ENCODE measurements around the gene RALGDS. TPM values are rescaled to one million over a fixed set of nuclear protein-coding genes. Genes with fewer than 3 reads are reported as not detected.

Gene RALGDS
- total RNA-seq, 1 experiment from 2014 or later = 36.1 TPM

GRCh38 chr9:133109931-133110650 lies 10.9 kb downstream of the RALGDS start:
- Histone ChIP-seq H3K36me3 (ENCODE audit: control insufficient read depth in 1 of 2, insufficient read depth in 2 of 2, low read length in 2 of 2) (peaks cover 19 to 32% of the 10 kb centered on the region in 2 experiments), H3K4me1 (ENCODE audit: control insufficient read depth in 1 of 2, insufficient read depth in 2 of 2, low read length in 2 of 2) (peaks cover 0 to 5% of the 10 kb centered on the region in 2 experiments; a peak in 1 of 4 replicates), H2AFZ (ENCODE audit: low read depth, low read length, poor library complexity, severe bottlenecking) (no peak overlapping the region), H3K27me3 (ENCODE audit: insufficient read depth, low read length) (no peaks in the 10 kb centered on the region), H3K4me3 (replicated peaks in 1 of 2; ENCODE audit: low read depth in 1 of 2, low read length in 2 of 2) (no peak overlapping the region), H3K27ac (ENCODE audit: low read depth, low read length) (no peak overlapping the region), H3K9me3 (ENCODE audit: control insufficient read depth in 1 of 2, insufficient read depth in 1 of 2, low read depth in 1 of 2, low read length in 2 of 2) (no peaks in the 10 kb centered on the region), H3K4me2 (ENCODE audit: low read length) (no peak overlapping the region), H3K9ac (ENCODE audit: low read length) (no peak overlapping the region), H3K79me2 (ENCODE audit: insufficient read depth, low read length) (peaks cover 5% of the 10 kb centered on the region; the same call in 1 of the 2 replicates), H4K20me1 (ENCODE audit: insufficient read depth) (no peaks in the 10 kb centered on the region), H3K9me2 (ENCODE audit: insufficient read depth) (no peaks in the 10 kb centered on the region)
- RAD21 ChIA-PET (ENCODE audit: low non-redundant PET in 1 of 2, low total read pairs in 2 of 2, uncharacterized antibody in 2 of 2, unreplicated experiment in 2 of 2) = no interaction called here
- ATAC-seq = no peak
- intact Hi-C loops (cut with micrococcal nuclease) = no loop called here
- TF ChIP-seq SP1 (IDR thresholded peaks at IDR 0.05; ENCODE audit: low read depth) = no peak
- no peak for TF ChIP-seq ELF1 (IDR thresholded peaks at IDR 0.05; ENCODE audit: borderline replicate concordance, low read depth)
- no peak for DNase-seq (ENCODE audit: low read depth, low spot score)
- POLR2A ChIA-PET = no interaction called here
- no TSS peak for BruUV-seq (replicated peaks)
- CTCF ChIA-PET = interaction anchor here (3.9 kb wide), 1 partner anchor 35 kb away, joined by 20 read pairs; no protein-coding TSS in a partner anchor

GRCh38 chr9:133108794-133109641 lies 12.0 kb downstream of the RALGDS start:
- Histone ChIP-seq H3K79me2 (ENCODE audit: insufficient read depth, low read length) (peaks cover under 1% of the 10 kb centered on the region; the same call in 1 of the 2 replicates), H3K4me1 (ENCODE audit: control insufficient read depth in 1 of 2, insufficient read depth in 2 of 2, low read length in 2 of 2) (no peaks in the 10 kb centered on the region), H3K9ac (ENCODE audit: low read length) (no peak overlapping the region), H3K27ac (ENCODE audit: low read depth, low read length) (no peak overlapping the region), H3K27me3 (ENCODE audit: insufficient read depth, low read length) (no peaks in the 10 kb centered on the region), H3K9me2 (ENCODE audit: insufficient read depth) (no peaks in the 10 kb centered on the region), H2AFZ (ENCODE audit: low read depth, low read length, poor library complexity, severe bottlenecking) (no peak overlapping the region), H3K9me3 (ENCODE audit: control insufficient read depth in 1 of 2, insufficient read depth in 1 of 2, low read depth in 1 of 2, low read length in 2 of 2) (no peaks in the 10 kb centered on the region), H3K4me2 (ENCODE audit: low read length) (no peak overlapping the region), H3K36me3 (ENCODE audit: control insufficient read depth in 1 of 2, insufficient read depth in 2 of 2, low read length in 2 of 2) (peaks cover 20 to 32% of the 10 kb centered on the region in 2 experiments), H4K20me1 (ENCODE audit: insufficient read depth) (no peaks in the 10 kb centered on the region), H3K4me3 (replicated peaks in 1 of 2; ENCODE audit: low read depth in 1 of 2, low read length in 2 of 2) (no peak overlapping the region)
- intact Hi-C loops (cut with micrococcal nuclease) = no loop called here
- DNase-seq (ENCODE audit: low read depth, low spot score) (no peak), ATAC-seq (no peak)
- no peak for TF ChIP-seq EZH2 (IDR thresholded peaks at IDR 0.05)
- TF ChIP-seq CTCF (IDR thresholded peaks at IDR 0.05 in 2 of 3, conservative IDR thresholded peaks at IDR 0.05 in 1 of 3; ENCODE audit: borderline replicate concordance in 1 of 3, insufficient read depth in 1 of 3, low read depth in 2 of 3, low read length in 2 of 3) = no peak
- TF ChIP-seq ZNF274 (IDR thresholded peaks at IDR 0.05; ENCODE audit: low read depth, low read length) = no peak
- TF ChIP-seq SP1 (IDR thresholded peaks at IDR 0.05; ENCODE audit: low read depth) = no peak
- RAD21 ChIA-PET (ENCODE audit: low non-redundant PET in 1 of 2, low total read pairs in 2 of 2, uncharacterized antibody in 2 of 2, unreplicated experiment in 2 of 2) = no interaction called here
- CTCF ChIA-PET = interaction anchor here (3.9 kb wide), 1 partner anchor 36 kb away, joined by 20 read pairs; no protein-coding TSS in a partner anchor
- no TSS peak for BruUV-seq (replicated peaks)
- POLR2A ChIA-PET = no interaction called here
